ENCODE results near the gene COL17A1.

The COL17A1 gene
- long read RNA-seq: 0 reads

DNA sequence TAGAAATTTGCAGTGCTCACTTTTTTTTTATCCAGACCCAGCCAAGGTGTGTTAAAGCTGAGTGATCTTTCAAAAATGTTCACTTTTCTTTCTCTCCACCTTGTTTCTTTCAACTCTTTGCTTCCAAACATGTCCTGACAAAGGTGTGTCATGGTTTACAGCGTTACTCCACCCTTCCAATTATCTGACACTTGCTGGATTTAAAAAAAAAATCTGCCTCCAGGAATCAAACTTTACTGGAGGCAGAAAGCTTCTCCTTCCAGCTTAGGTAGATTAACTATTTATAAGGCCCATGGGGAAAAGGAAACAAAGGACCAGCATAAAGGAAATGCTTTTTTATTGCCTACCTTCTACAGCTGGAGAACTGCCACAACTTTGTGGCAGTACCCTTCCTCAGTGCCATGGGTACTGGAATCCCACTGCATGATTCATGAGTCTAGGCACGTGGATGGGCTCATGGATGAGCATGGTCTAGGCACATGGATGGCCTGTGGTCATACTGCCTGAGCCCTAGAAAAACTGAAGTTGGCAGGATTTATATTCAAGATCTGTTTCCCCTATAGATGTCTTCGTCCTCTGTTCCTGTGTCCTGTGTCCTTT, at the start of gene COL17A1:
Gene COL17A1 (minus strand): TSS at position 80 of the 600 bp plus-strand sequence. CDS start 5,207 bp downstream, outside the sequence.
- H3K27ac ChIP-seq (replicated peaks): no peak within 1 kb of the TSS
- TF ChIP-seq GABPA (IDR thresholded peaks at IDR 0.05; ENCODE audit: low read depth) (no peak), SPI1 (IDR thresholded peaks at IDR 0.05; ENCODE audit: borderline replicate concordance, low read depth) (no peak)
- TF ChIP-seq, protein P1, sequence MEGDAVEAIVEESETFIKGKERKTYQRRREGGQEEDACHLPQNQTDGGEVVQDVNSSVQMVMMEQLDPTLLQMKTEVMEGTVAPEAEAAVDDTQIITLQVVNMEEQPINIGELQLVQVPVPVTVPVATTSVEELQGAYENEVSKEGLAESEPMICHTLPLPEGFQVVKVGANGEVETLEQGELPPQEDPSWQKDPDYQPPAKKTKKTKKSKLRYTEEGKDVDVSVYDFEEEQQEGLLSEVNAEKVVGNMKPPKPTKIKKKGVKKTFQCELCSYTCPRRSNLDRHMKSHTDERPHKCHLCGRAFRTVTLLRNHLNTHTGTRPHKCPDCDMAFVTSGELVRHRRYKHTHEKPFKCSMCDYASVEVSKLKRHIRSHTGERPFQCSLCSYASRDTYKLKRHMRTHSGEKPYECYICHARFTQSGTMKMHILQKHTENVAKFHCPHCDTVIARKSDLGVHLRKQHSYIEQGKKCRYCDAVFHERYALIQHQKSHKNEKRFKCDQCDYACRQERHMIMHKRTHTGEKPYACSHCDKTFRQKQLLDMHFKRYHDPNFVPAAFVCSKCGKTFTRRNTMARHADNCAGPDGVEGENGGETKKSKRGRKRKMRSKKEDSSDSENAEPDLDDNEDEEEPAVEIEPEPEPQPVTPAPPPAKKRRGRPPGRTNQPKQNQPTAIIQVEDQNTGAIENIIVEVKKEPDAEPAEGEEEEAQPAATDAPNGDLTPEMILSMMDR (IDR thresholded peaks at IDR 0.05; ENCODE audit: insufficient read depth, low read length): no peak
- H3K27me3 ChIP-seq (ENCODE audit: insufficient read depth, poor library complexity, severe bottlenecking): peaks cover 3% of the 10 kb centered on the region
- no peak within 1 kb of the TSS for H3K4me3 ChIP-seq (replicated peaks; ENCODE audit: insufficient read depth, low read length)
- DNase-seq (ENCODE audit: low read depth in 1 of 2, low spot score in 1 of 2): no peak

DNA sequence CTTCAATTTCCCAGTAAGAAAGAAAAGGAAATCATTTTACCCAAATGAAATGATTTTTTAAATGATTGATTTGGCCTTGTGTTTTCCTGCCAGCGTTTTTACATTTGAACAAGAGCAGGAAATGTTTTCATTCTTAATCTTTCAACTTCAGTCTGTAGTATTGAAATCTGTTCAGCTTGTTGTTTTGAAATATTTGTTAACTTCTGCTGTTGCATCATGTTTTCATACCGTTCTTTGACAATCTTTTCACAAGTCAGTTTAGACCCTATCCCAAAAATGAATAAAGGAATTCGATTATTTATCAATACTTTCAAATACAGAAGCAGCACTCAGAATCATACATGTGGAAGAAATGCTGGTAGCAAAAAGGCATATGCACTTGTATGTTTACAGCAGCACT, 44.4 kb upstream of the COL17A1 start:
- Histone ChIP-seq H3K27ac (replicated peaks) (no peak overlapping the region), H3K4me3 (replicated peaks; ENCODE audit: insufficient read depth, low read length) (no peak overlapping the region), H3K27me3 (ENCODE audit: insufficient read depth, poor library complexity, severe bottlenecking) (peaks cover 8% of the 10 kb centered on the region)
- DNase-seq (ENCODE audit: low read depth in 1 of 2, low spot score in 1 of 2): no peak
- no peak for TF ChIP-seq GABPA (IDR thresholded peaks at IDR 0.05; ENCODE audit: low read depth)
- no peak for TF ChIP-seq POLR2AphosphoS5 (IDR thresholded peaks at IDR 0.05; ENCODE audit: low read depth)
- no peak for TF ChIP-seq SPI1 (IDR thresholded peaks at IDR 0.05; ENCODE audit: borderline replicate concordance, low read depth)
- TF ChIP-seq, protein P1 (IDR thresholded peaks at IDR 0.05; ENCODE audit: insufficient read depth, low read length): no peak
- TF ChIP-seq, protein P2, sequence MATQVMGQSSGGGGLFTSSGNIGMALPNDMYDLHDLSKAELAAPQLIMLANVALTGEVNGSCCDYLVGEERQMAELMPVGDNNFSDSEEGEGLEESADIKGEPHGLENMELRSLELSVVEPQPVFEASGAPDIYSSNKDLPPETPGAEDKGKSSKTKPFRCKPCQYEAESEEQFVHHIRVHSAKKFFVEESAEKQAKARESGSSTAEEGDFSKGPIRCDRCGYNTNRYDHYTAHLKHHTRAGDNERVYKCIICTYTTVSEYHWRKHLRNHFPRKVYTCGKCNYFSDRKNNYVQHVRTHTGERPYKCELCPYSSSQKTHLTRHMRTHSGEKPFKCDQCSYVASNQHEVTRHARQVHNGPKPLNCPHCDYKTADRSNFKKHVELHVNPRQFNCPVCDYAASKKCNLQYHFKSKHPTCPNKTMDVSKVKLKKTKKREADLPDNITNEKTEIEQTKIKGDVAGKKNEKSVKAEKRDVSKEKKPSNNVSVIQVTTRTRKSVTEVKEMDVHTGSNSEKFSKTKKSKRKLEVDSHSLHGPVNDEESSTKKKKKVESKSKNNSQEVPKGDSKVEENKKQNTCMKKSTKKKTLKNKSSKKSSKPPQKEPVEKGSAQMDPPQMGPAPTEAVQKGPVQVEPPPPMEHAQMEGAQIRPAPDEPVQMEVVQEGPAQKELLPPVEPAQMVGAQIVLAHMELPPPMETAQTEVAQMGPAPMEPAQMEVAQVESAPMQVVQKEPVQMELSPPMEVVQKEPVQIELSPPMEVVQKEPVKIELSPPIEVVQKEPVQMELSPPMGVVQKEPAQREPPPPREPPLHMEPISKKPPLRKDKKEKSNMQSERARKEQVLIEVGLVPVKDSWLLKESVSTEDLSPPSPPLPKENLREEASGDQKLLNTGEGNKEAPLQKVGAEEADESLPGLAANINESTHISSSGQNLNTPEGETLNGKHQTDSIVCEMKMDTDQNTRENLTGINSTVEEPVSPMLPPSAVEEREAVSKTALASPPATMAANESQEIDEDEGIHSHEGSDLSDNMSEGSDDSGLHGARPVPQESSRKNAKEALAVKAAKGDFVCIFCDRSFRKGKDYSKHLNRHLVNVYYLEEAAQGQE (IDR thresholded peaks at IDR 0.05; ENCODE audit: insufficient replicate concordance, low read depth): no peak

DNA sequence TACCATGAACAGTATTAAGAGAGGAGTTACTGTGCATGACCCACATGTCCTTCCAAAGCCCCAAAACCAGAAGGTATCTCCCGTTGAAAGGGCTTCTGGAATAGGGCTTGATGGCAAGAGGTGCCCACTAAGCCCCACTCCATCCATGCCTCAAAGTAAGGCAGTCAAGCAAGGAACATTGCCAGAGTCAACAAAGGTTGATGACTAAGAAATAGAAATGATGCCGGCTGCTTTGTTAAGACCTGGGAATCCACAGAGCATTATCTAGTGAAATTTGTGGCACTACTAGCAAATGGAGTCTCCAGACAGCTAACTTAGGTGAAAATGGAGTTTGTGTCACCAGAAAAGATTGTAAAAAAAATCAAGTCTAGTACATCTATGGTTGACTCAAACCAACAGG, 42.5 kb upstream of the COL17A1 start:
- no peak for DNase-seq (ENCODE audit: low read depth in 1 of 2, low spot score in 1 of 2)
- no peak overlapping the region for H3K27ac ChIP-seq (replicated peaks)
- H3K4me3 ChIP-seq (replicated peaks; ENCODE audit: insufficient read depth, low read length): no peak overlapping the region
- H3K27me3 ChIP-seq (ENCODE audit: insufficient read depth, poor library complexity, severe bottlenecking): peaks cover 4% of the 10 kb centered on the region
- TF ChIP-seq, protein P1 (IDR thresholded peaks at IDR 0.05; ENCODE audit: insufficient read depth, low read length): no peak
- no peak for TF ChIP-seq GABPA (IDR thresholded peaks at IDR 0.05; ENCODE audit: low read depth)
- no peak for TF ChIP-seq SPI1 (IDR thresholded peaks at IDR 0.05; ENCODE audit: borderline replicate concordance, low read depth)
- no peak for TF ChIP-seq POLR2AphosphoS5 (IDR thresholded peaks at IDR 0.05; ENCODE audit: low read depth)
- TF ChIP-seq, protein P2 (IDR thresholded peaks at IDR 0.05; ENCODE audit: insufficient replicate concordance, low read depth): no peak

DNA sequence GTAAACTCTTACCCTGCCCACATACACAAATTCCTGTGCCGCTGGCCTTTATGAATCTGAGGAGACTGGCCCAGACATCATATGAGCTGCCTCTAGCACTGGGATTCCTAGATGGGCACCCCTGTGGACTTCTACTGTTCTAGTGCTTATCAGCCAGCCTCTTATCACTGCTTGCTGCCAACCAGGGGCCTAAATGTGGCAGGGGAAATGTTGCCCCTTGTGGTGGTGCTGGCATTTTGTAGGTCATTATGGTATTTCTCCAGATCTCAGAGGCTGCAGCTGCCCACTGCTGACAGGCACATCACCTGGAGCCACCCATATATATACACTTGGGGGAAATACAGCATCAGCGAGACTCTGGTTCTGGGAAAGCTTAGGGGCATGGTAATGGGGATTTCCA, 41.7 kb upstream of the COL17A1 start:
- H3K27ac ChIP-seq (replicated peaks): no peak overlapping the region
- DNase-seq (ENCODE audit: low read depth in 1 of 2, low spot score in 1 of 2): peak in 1 of 2 experiments; percentile 40
- H3K27me3 ChIP-seq (ENCODE audit: insufficient read depth, poor library complexity, severe bottlenecking): peaks cover 4% of the 10 kb centered on the region
- TF ChIP-seq, protein P2 (IDR thresholded peaks at IDR 0.05; ENCODE audit: insufficient replicate concordance, low read depth): no peak
- no peak for TF ChIP-seq SPI1 (IDR thresholded peaks at IDR 0.05; ENCODE audit: borderline replicate concordance, low read depth)
- TF ChIP-seq, protein P1 (IDR thresholded peaks at IDR 0.05; ENCODE audit: insufficient read depth, low read length): peak; percentile 11
- H3K4me3 ChIP-seq (replicated peaks; ENCODE audit: insufficient read depth, low read length): no peak overlapping the region

Data from HL-60 (cell line).